ENCODE measurements around the gene B3GALNT2. TPM values are rescaled to one million over a fixed set of nuclear protein-coding genes. Genes with fewer than 3 reads are reported as not detected.
"Not testable (repeated sequence)": the region's sequence is repeated elsewhere in the genome, so short reads cannot be mapped to it uniquely, and the experiment has no call there.

The B3GALNT2 gene
- total RNA-seq, result 10 to 100 TPM; 17.7 to 24.9 TPM

DNA sequence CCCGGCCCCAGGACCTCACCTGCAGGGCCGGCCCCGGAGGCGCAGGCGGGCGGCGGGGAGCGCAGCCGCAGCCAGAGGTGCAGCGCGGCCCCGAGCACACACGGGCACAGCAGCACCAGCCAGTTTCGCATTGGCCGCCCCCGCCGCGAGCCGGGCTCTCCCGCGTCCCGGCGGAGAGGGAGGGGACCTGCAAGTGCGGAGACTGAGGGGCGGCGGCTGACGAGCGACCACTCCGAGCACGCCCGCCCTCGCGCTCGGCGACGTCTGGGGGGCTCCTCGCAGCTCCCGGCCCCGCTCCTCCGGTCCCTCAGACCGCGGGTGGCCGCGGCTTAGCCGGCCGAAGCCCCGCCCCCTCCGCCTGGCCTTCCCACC is at the start of gene B3GALNT2:
Gene B3GALNT2, minus strand, starts transcription at position 331 of the 372 bp plus-strand sequence. Its CDS starts 200 bp downstream, at position 131.
- DNase-seq, result no peak
- H3K9me3 ChIP-seq, result no peaks in the 10 kb centered on the region
- peak within 1 kb of the TSS; percentile 96 for H3K27ac ChIP-seq
- no peaks in the 10 kb centered on the region for H3K27me3 ChIP-seq
- no peaks in the 10 kb centered on the region for H3K36me3 ChIP-seq
- H3K4me1 ChIP-seq, result peaks cover 3% of the 10 kb centered on the region
- intact Hi-C loops (cut with DNase I), result no loop called here
- H3K4me3 ChIP-seq, result peak within 1 kb of the TSS; percentile 85
- TF ChIP-seq, protein P1, sequence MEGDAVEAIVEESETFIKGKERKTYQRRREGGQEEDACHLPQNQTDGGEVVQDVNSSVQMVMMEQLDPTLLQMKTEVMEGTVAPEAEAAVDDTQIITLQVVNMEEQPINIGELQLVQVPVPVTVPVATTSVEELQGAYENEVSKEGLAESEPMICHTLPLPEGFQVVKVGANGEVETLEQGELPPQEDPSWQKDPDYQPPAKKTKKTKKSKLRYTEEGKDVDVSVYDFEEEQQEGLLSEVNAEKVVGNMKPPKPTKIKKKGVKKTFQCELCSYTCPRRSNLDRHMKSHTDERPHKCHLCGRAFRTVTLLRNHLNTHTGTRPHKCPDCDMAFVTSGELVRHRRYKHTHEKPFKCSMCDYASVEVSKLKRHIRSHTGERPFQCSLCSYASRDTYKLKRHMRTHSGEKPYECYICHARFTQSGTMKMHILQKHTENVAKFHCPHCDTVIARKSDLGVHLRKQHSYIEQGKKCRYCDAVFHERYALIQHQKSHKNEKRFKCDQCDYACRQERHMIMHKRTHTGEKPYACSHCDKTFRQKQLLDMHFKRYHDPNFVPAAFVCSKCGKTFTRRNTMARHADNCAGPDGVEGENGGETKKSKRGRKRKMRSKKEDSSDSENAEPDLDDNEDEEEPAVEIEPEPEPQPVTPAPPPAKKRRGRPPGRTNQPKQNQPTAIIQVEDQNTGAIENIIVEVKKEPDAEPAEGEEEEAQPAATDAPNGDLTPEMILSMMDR (IDR thresholded peaks at IDR 0.05), result no peak
- peak within 1 kb of the TSS; percentile 91 to 93 for H3K9ac ChIP-seq (ENCODE audit: low read depth in 2 of 2, low read length in 2 of 2)

DNA sequence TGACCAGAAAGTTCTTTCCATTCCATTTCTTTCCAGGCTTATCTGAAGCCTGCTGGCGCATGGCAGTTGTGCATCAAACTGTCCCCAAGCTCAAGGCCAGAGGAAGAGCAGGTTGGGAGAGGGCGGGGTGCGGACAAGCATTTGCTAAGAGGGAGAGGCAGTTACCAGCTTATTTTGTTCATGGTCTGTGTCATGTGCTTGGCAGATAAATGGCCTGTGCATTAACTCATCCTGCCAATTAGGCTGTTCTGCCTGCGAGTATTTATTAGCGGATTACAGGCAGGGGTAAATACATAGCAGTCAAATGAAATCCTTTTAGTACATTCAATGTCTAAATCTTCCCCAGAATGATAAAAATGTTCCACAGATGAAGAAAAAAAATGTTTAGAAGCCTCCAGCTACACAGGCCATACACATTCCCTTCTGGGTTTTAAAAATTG is 48.9 kb upstream of the B3GALNT2 start:
- no peaks in the 10 kb centered on the region for H3K9me3 ChIP-seq
- no peak overlapping the region for H3K9ac ChIP-seq (ENCODE audit: low read depth in 2 of 2, low read length in 2 of 2)
- H3K36me3 ChIP-seq, result no peaks in the 10 kb centered on the region
- intact Hi-C loops (cut with DNase I), result no loop called here
- no peak for DNase-seq
- H3K4me3 ChIP-seq, result no peak overlapping the region
- H3K4me1 ChIP-seq, result no peaks in the 10 kb centered on the region
- TF ChIP-seq, protein P1 (IDR thresholded peaks at IDR 0.05), result no peak
- no peak overlapping the region for H3K27ac ChIP-seq
- H3K27me3 ChIP-seq, result no peaks in the 10 kb centered on the region

DNA sequence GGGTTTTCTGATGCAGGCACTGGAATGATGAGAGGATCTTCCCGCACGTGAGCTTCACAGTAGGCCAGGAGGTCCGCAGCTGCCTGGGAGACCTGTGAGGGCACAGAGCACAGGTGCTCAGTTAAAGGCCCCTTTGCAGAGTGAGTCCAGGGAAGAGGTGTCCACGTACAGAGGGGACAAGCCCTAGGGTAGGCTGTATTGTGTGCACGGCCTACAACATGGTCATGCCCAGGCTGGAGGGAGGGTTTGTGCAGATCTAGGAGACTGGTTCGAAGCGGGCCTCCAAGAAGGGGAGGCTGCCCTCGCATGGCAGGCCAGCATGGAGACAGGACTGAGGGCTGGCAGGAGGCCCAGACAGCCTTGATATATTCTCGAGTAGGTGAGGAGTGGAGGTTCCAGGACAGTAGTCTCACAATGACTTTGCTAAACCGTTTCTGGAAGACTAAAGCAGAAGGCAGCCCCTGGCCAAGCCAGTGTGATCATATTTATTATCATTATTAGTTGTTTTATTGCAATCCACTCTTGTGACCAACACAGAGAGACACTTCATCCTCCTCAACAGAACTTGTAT is 48.0 kb upstream of the B3GALNT2 start:
- TF ChIP-seq, protein P1 (IDR thresholded peaks at IDR 0.05), result no peak
- no peak overlapping the region for H3K4me3 ChIP-seq

GRCh38 chr1:235549351-235550139 is 45.3 kb upstream of the B3GALNT2 start:
- Histone ChIP-seq H3K4me3 (no peak overlapping the region), H3K9me3 (no peaks in the 10 kb centered on the region), H3K27me3 (no peaks in the 10 kb centered on the region), H3K27ac (no peak overlapping the region), H3K36me3 (no peaks in the 10 kb centered on the region), H3K9ac (ENCODE audit: low read depth in 2 of 2, low read length in 2 of 2) (no peak overlapping the region), H3K4me1 (no peaks in the 10 kb centered on the region)
- intact Hi-C loops (cut with DNase I), result no loop called here
- TF ChIP-seq, protein P1 (IDR thresholded peaks at IDR 0.05), result no peak
- DNase-seq, result no peak

More for the DNA sequence above, 48.0 kb upstream of the B3GALNT2 start:
- Histone ChIP-seq H3K36me3 (no peaks in the 10 kb centered on the region), H3K4me1 (no peaks in the 10 kb centered on the region), H3K9ac (ENCODE audit: low read depth in 2 of 2, low read length in 2 of 2) (no peak overlapping the region), H3K27ac (no peak overlapping the region), H3K27me3 (no peaks in the 10 kb centered on the region), H3K9me3 (no peaks in the 10 kb centered on the region)
- no peak for DNase-seq
- intact Hi-C loops (cut with DNase I), result no loop called here

- H3K4me3 ChIP-seq; H3K36me3 ChIP-seq; DNase-seq; H3K27ac ChIP-seq; H3K27me3 ChIP-seq; H3K4me1 ChIP-seq; H3K9me3 ChIP-seq; intact Hi-C loops (cut with DNase I); H3K9ac ChIP-seq (ENCODE audit: low read depth in 2 of 2, low read length in 2 of 2): not testable (repeated sequence)
Measured at GRCh38 chr1:235546369-235547155, 42.3 kb upstream of the B3GALNT2 start.
